GM18517 (cell line): ENCODE results near the gene CFAP97D2.
"Not testable (repeated sequence)": the region's sequence is repeated elsewhere in the genome, so short reads cannot be mapped to it uniquely, and the experiment has no call there.

Experiments used
- ATAC-seq: cut with Tn5 transposase; IDR thresholded peaks from one replicate; pipeline ENCODE4 v1.9.1; 2021; ENCODE audit warnings: mild to moderate bottlenecking, moderate library complexity; ENCODE audit not compliant: unreplicated experiment

The CFAP97D2 gene

GRCh38 chr13:114264313-114264712 is 85.3 kb downstream of the CFAP97D2 start:
- not testable (repeated sequence) for ATAC-seq

- ATAC-seq = no peak
Observed at GRCh38 chr13:114264886-114265611, 86.0 kb downstream of the CFAP97D2 start.

- no peak for ATAC-seq
Observed at GRCh38 chr13:114266241-114266640, 87.2 kb downstream of the CFAP97D2 start.

- no peak for ATAC-seq
Observed at GRCh38 chr13:114268344-114269280, 89.6 kb downstream of the CFAP97D2 start.

- no peak for ATAC-seq
Observed at GRCh38 chr13:114269281-114269770, 90.3 kb downstream of the CFAP97D2 start.
